ENCODE measurements around the gene CD244.

DNA sequence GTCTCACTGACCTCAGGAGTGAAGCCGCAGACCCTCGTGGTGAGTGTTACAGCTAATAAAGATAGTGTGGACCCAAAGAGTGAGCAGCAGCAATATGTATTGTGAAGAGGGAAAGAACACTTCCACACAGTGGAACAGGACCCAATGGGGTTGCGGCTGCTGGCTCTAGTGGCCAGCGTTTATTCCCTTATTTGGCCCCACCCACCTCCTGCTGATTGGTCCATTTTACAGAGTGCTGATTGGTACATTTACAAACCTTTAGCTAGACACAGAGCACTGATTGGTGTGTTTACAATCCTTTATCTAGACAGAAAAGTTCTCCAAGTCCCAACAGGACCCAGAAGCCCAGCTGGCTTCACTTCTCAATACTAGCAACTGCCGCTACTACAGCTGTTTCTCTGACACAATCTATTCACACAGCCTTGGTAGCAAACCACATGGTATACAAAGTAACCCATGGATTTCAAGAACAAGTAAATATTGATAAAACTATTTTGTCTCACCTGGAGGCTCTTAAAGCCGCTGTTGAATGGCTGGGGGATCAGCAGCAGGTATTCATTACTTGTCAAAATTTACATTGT, 47.6 kb upstream of the CD244 start:
- TF ChIP-seq EP300 (IDR thresholded peaks at IDR 0.05) (no peak), CTCF (IDR thresholded peaks at IDR 0.05) (no peak), POLR2AphosphoS5 (IDR thresholded peaks at IDR 0.05) (no peak), POLR2A (IDR thresholded peaks at IDR 0.05) (no peak)

Measured in gastroesophageal sphincter (tissue), 3 donors.